OCI-LY3 (cell line): Measurements from ENCODE around the gene BACH2.

Source experiments
- EZH2phosphoT487 ChIP-seq: fragments of 200-600 bp; shearing (Covaris generic); IDR thresholded peaks from 2 replicates; pipeline ENCODE4 v1.6.1; 2018; ENCODE audit warnings: antibody characterized with exemption, mixed run types, low read depth
- TF ChIP-seq, protein P1 (sequence below): fragments of 200-600, 300-600 bp; sonication (generic); IDR thresholded peaks from 2 replicates; pipeline ENCODE4 v1.5.1; 2014; ENCODE audit warnings: antibody characterized with exemption, low read length, low read depth

DNA sequence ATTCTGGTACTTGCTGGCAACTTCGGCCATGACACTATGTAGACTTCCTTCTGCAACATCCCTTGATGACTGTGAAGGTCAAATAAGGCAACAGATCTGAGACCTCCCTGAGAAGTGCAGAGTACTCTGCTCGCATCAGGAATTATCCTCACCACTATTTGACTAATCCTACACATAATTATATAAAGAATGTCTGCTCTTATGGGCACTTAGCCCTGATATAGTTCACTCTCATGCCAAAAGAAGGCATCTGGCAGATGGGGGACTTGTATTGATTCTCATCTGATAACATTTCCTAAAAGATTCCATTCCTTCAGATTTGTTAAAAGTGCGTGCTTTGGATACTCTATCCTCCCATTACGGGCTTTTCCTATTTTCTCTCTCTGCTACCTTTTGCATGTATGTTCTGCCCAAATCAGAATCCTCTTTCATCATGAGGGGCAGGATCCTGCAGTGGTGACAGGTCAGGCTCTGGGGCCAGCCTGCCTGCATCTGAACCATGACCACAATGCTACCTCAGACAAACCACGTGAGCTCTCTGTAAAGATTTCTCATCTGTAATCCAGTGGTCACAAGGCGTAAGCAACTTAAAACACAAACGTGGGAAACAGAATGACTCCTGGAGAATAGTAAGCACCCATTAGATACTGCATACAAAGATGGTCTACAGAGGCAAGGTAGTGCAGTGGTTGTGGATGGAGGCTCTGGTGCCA, 268.4 kb downstream of the BACH2 start:
- TF ChIP-seq, protein P1, sequence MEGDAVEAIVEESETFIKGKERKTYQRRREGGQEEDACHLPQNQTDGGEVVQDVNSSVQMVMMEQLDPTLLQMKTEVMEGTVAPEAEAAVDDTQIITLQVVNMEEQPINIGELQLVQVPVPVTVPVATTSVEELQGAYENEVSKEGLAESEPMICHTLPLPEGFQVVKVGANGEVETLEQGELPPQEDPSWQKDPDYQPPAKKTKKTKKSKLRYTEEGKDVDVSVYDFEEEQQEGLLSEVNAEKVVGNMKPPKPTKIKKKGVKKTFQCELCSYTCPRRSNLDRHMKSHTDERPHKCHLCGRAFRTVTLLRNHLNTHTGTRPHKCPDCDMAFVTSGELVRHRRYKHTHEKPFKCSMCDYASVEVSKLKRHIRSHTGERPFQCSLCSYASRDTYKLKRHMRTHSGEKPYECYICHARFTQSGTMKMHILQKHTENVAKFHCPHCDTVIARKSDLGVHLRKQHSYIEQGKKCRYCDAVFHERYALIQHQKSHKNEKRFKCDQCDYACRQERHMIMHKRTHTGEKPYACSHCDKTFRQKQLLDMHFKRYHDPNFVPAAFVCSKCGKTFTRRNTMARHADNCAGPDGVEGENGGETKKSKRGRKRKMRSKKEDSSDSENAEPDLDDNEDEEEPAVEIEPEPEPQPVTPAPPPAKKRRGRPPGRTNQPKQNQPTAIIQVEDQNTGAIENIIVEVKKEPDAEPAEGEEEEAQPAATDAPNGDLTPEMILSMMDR: no peak
- TF ChIP-seq EZH2phosphoT487: no peak
